Hippocampal formation (tissue), 2 donors: ENCODE data around the gene CLEC3B.
A peak's percentile ranks its signal among the peaks of the same experiment; 100 is the strongest.
"Not testable (repeated sequence)": the region's sequence is repeated elsewhere in the genome, so short reads cannot be mapped to it uniquely, and the experiment has no call there.

Source experiments
- DNase-seq, 2 donors: peaks; one replicate each; lab custom pipeline; 2025; lab: John Stamatoyannopoulos, UW

The CLEC3B gene

GRCh38 chr3:45035441-45036301, 9.6 kb downstream of the CLEC3B start:
- DNase-seq, result no peak

GRCh38 chr3:45037720-45038455, 11.8 kb downstream of the CLEC3B start:
- DNase-seq, result peak; percentile 77 to 88

- DNase-seq, result no peak
Measured at GRCh38 chr3:45041666-45042065, 15.6 kb downstream of the CLEC3B start.

GRCh38 chr3:45042162-45042561, 16.1 kb downstream of the CLEC3B start:
- DNase-seq, result no peak

- no peak for DNase-seq
Measured at GRCh38 chr3:45043728-45044299, 17.7 kb downstream of the CLEC3B start.

- no peak for DNase-seq
Measured at GRCh38 chr3:45048244-45048643, 22.1 kb downstream of the CLEC3B start.

- no peak for DNase-seq
Measured at GRCh38 chr3:45049807-45050206, 23.7 kb downstream of the CLEC3B start.

- no peak for DNase-seq
Measured at GRCh38 chr3:45051685-45052084, 25.6 kb downstream of the CLEC3B start.

- DNase-seq, result not testable (repeated sequence)
Measured at GRCh38 chr3:45053805-45054195, 27.7 kb downstream of the CLEC3B start.

GRCh38 chr3:45054196-45054857, 28.2 kb downstream of the CLEC3B start:
- DNase-seq, result no peak

GRCh38 chr3:45055032-45055410, 28.9 kb downstream of the CLEC3B start:
- no peak for DNase-seq

GRCh38 chr3:45055411-45056143, 29.5 kb downstream of the CLEC3B start:
- DNase-seq, result no peak

- DNase-seq, result peak in 1 of 2 donors; percentile 30
Measured at GRCh38 chr3:45056608-45057301, 30.7 kb downstream of the CLEC3B start.

GRCh38 chr3:45057557-45057956, 31.5 kb downstream of the CLEC3B start:
- no peak for DNase-seq

- no peak for DNase-seq
Measured at GRCh38 chr3:45059132-45059531, 33.0 kb downstream of the CLEC3B start.

GRCh38 chr3:45060165-45060892, 34.2 kb downstream of the CLEC3B start:
- DNase-seq, result no peak

GRCh38 chr3:45062697-45063070, 36.6 kb downstream of the CLEC3B start:
- DNase-seq, result no peak

GRCh38 chr3:45064512-45065372, 38.6 kb downstream of the CLEC3B start:
- DNase-seq, result no peak

GRCh38 chr3:45065373-45065720, 39.2 kb downstream of the CLEC3B start:
- DNase-seq, result no peak
